Adrenal gland (tissue), 5 donors: ENCODE measurements around the gene MAGOH.

Source experiments
- CTCF ChIP-seq, 6 experiments: fragments of 450-650 bp in 4 of 6; fragments of 200-600 bp in 2 of 6; sonication (generic) in 1 of 6; IDR thresholded peaks; 1 replicate in 5 of 6; 2 replicates in 1 of 6; pipeline versions ENCODE4 v1.5.1 to v1.8.0; 2016 to 2021; ENCODE audit warnings: antibody characterized with exemption in 6 of 6, mild to moderate bottlenecking in 2 of 6, moderate library complexity in 1 of 6
- POLR2A ChIP-seq, 2 donors: fragments of 450-650 bp; IDR thresholded peaks; one replicate each; pipeline ENCODE4 v1.6.1; 2017; ENCODE audit warnings: antibody characterized with exemption in 2 of 2, mild to moderate bottlenecking in 2 of 2, moderate library complexity in 1 of 2
- donor health status: DM: no; HTN: no; CAD: no.

DNA sequence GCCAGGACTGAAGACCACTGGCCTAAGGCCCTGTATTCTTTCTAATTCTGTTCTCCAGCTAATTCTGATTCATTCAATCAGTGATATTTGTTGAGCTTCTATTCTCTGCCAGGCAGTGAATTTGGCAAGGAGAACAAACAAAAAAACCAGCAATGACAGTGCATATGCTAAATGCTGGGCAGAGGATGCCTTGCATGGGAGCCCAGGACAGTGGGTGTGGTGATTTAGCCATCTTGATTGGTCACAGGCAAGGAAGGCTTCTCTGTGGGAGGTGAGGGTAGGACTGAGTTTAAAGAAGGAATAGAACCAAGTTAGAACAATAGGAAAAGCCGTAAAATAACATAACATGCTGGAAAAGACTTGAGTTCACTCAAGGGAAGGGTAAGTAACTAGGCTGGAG is 50.9 kb downstream of the MAGOH start:
- no peak for TF ChIP-seq CTCF (IDR thresholded peaks at IDR 0.05)
- no peak for TF ChIP-seq POLR2A (IDR thresholded peaks at IDR 0.05)
